Coronary artery (tissue), 2 donors: ENCODE measurements around the gene WNT1.

Experiments
- DNase-seq: peaks from one replicate; pipeline ENCODE4 v3.0.0-alpha.2; 2017; ENCODE audit warnings: low spot score
- H3K27ac ChIP-seq, 2 donors: fragments of 200-600 bp; sonication (generic); one replicate each; pipeline ENCODE4 v1.5.1; 2016 to 2019
- H3K4me3 ChIP-seq: fragments of 200-600 bp; sonication (generic); 2 replicates; pipeline ENCODE4 v1.5.1; 2016; ENCODE audit warnings: mild to moderate bottlenecking, moderate library complexity
- CTCF ChIP-seq: fragments of 200-600 bp; sonication (generic); IDR thresholded peaks from one replicate; pipeline ENCODE4 v1.5.1; 2019; ENCODE audit warnings: antibody characterized with exemption

WNT1 gene

GRCh38 chr12:48973941-48974673 is 4.0 kb upstream of the WNT1 start:
- peak overlapping the region in 1 of 2 donors; percentile 37 for H3K27ac ChIP-seq
- no peak for DNase-seq

GRCh38 chr12:48977290-48978281 is 536 bp upstream of the WNT1 start:
- no peak overlapping the region for H3K27ac ChIP-seq
- DNase-seq = no peak
- peak overlapping the region; percentile 59 for H3K4me3 ChIP-seq
- peak; percentile 65 for TF ChIP-seq CTCF

More at GRCh38 chr12:48973941-48974673, 4.0 kb upstream of the WNT1 start:
- peak; percentile 46 for TF ChIP-seq CTCF
- no peak overlapping the region for H3K4me3 ChIP-seq

- no peak for DNase-seq
- Histone ChIP-seq H3K27ac (no peak overlapping the region), H3K4me3 (peak overlapping the region; percentile 59)
- no peak for TF ChIP-seq CTCF
Observed at GRCh38 chr12:48978741-48979601, 849 bp downstream of the WNT1 start.

- TF ChIP-seq CTCF = no peak
- DNase-seq = no peak
- no peak overlapping the region for H3K27ac ChIP-seq
- H3K4me3 ChIP-seq = peak overlapping the region; percentile 59
Observed at GRCh38 chr12:48979602-48980388, 1.7 kb downstream of the WNT1 start.

- no peak overlapping the region for H3K27ac ChIP-seq
- no peak for TF ChIP-seq CTCF
- H3K4me3 ChIP-seq = peak overlapping the region; percentile 59
- DNase-seq = no peak
Observed at GRCh38 chr12:48980389-48980952, 2.3 kb downstream of the WNT1 start.
